Glutamatergic neuron (in vitro differentiated cells): ENCODE measurements around the gene LGALS9. TPM values are rescaled to one million over a fixed set of nuclear protein-coding genes. Genes with fewer than 3 reads are reported as not detected.

ENCODE experiments used
- DNase-seq: peaks from one replicate; pipeline ENCODE4 v3.0.0; 2022
- H3K27ac Mint-ChIP-seq: one replicate; pipeline ENCODE4 v1.8.0; 2020; ENCODE audit warnings: mild to moderate bottlenecking, mixed read lengths, inconsistent platforms; ENCODE audit not compliant: unreplicated experiment
- H3K27me3 Mint-ChIP-seq: one replicate; pipeline ENCODE4 v1.8.0; 2020; ENCODE audit warnings: mild to moderate bottlenecking, moderate library complexity, mixed read lengths, inconsistent platforms; ENCODE audit not compliant: unreplicated experiment
- H3K36me3 Mint-ChIP-seq: one replicate; pipeline ENCODE4 v1.8.0; 2020; ENCODE audit warnings: mild to moderate bottlenecking, mixed read lengths, inconsistent platforms; ENCODE audit not compliant: unreplicated experiment
- H3K4me1 Mint-ChIP-seq: one replicate; pipeline ENCODE4 v1.8.0; 2020; ENCODE audit warnings: mild to moderate bottlenecking, low read depth, mixed read lengths, inconsistent platforms; ENCODE audit not compliant: unreplicated experiment
- H3K4me3 Mint-ChIP-seq: one replicate; pipeline ENCODE4 v1.8.0; 2020; ENCODE audit warnings: mild to moderate bottlenecking, mixed read lengths, inconsistent platforms; ENCODE audit not compliant: unreplicated experiment
- H3K9me3 Mint-ChIP-seq: one replicate; pipeline ENCODE4 v1.8.0; 2020; ENCODE audit warnings: mild to moderate bottlenecking, moderate library complexity, mixed read lengths, inconsistent platforms; ENCODE audit not compliant: unreplicated experiment
- total RNA-seq: library from RNA; stranded (reverse); fragmentation: NEBNext Ultra II Directional; extraction: Animal tissue kit (Norgen Biotek cat#: 25700); gene quantifications from one replicate; pipeline ENCODE4 v1.2.1, GENCODE V29; 2021; ENCODE audit not compliant: unreplicated experiment
- TF ChIP-seq, protein P1 (sequence below): fragments of 200-600 bp; sonication (generic); IDR thresholded peaks from one replicate; pipeline ENCODE4 v1.5.0; 2021; ENCODE audit not compliant: partially characterized antibody, unreplicated experiment

The LGALS9 gene
- total RNA-seq, 1 donor from 2014 or later = 6.5 TPM

DNA sequence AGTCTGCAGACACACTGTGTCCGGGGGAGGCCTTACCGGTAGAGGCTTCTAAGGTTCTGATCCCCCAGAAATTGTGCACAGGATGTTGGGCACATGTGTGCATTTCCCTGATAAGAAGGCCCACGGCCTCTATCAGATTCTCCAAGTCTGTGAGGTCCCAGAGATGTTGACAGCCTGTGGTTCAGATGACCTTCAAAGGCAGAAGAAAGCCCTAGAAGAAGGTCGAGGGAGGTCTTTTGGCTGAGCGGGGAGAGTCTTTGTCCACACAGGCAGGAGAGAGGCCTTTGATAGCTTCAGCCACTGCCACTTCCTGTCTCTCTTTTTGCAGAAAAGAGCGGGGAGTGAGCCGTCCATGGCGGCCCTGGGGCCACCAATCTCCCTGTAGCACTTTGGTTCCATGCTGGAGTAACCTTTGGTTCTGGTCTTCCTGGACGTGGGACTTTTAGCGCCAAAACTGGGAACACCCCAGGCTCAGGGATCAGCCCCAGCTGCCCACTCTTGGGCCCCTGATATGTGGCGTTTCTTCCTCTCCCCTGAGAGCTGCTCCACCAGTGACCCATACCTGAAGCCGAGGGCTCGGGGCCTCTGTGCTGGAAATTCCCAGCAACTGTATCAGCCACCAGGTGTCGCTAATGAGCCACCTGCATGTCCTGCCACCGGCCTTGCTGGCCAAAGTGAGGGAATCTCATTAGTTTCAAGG, 28.1 kb upstream of the LGALS9 start:
- TF ChIP-seq, protein P1, sequence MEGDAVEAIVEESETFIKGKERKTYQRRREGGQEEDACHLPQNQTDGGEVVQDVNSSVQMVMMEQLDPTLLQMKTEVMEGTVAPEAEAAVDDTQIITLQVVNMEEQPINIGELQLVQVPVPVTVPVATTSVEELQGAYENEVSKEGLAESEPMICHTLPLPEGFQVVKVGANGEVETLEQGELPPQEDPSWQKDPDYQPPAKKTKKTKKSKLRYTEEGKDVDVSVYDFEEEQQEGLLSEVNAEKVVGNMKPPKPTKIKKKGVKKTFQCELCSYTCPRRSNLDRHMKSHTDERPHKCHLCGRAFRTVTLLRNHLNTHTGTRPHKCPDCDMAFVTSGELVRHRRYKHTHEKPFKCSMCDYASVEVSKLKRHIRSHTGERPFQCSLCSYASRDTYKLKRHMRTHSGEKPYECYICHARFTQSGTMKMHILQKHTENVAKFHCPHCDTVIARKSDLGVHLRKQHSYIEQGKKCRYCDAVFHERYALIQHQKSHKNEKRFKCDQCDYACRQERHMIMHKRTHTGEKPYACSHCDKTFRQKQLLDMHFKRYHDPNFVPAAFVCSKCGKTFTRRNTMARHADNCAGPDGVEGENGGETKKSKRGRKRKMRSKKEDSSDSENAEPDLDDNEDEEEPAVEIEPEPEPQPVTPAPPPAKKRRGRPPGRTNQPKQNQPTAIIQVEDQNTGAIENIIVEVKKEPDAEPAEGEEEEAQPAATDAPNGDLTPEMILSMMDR = peak; percentile 96
- DNase-seq = peak; percentile 88
- Mint-ChIP-seq H3K4me1 (peaks cover 30% of the 10 kb centered on the region), H3K36me3 (no peaks in the 10 kb centered on the region), H3K9me3 (peaks cover 10% of the 10 kb centered on the region), H3K4me3 (no peak overlapping the region), H3K27me3 (peaks cover 9% of the 10 kb centered on the region), H3K27ac (no peak overlapping the region)

DNA sequence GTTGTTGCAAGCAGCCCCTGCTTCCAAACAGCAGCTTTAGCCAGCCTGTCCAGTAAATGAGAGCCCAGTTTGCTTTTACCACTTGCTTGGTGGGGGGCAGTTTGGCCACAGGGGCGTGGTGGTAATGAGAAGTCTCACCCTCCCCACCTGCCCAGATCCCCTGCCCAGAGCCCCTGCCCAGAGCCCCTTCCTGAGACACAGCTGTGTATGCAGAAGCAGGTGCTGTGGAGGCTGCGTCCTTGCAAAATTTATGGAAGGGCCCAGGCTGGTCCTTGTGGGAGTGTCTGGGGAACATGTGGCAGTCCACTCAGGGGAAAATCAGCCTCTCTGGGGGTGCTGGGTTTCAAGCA, 27.6 kb upstream of the LGALS9 start:
- H3K27me3 Mint-ChIP-seq = peaks cover 8% of the 10 kb centered on the region

DNA sequence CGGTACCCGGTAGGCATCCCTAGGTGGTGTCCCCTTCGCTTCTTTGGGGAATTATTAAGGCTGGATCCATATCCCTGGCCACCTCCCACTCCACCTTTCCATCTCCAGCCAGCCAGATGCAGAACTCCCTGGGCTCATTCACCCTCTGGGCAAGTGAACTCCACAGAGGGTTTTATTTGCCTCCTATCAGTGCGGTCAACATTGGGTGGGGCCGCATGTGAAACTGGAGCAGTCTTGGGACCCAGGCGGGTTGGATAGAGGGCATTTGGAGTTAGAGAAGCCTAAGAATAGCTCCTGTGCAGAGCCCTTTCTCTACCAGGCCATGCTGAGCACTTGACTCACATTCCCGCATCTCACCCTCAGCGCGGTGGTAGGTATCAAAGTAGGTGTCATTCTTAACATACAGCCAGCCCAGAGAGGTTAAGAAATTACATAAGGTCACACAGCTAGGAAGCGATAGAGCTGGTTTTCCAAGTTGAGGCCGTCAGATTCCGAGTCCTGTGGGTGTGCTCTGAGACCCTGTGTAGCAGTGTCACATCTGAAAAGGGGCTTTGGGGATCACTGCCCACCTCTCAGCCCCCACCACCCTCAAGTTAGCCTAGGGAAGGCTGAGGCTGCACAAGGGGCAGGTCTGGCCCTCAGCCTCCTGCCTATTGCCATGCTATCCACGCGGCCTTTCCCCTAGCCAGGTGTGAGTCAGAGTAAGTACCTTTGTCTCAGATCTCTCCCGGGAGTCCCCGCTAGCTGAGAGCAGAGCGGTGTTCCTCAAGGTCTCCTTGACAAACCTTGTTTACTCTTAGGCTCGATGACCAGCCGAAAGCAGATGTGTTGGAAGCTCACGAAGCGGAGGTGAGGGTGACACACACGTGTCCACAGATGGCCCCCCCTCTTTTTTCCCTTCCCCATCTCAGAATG, 26.9 kb upstream of the LGALS9 start:
- Mint-ChIP-seq H3K4me3 (no peak overlapping the region), H3K4me1 (peaks cover 27% of the 10 kb centered on the region), H3K36me3 (peaks cover 3% of the 10 kb centered on the region), H3K27ac (no peak overlapping the region), H3K9me3 (peaks cover 11% of the 10 kb centered on the region), H3K27me3 (peaks cover 11% of the 10 kb centered on the region)
- no peak for DNase-seq
- TF ChIP-seq, protein P1 = no peak

More for the DNA sequence above, 27.6 kb upstream of the LGALS9 start:
- Mint-ChIP-seq H3K36me3 (no peaks in the 10 kb centered on the region), H3K4me3 (no peak overlapping the region), H3K4me1 (peaks cover 29% of the 10 kb centered on the region), H3K27ac (no peak overlapping the region), H3K9me3 (peaks cover 10% of the 10 kb centered on the region)
- TF ChIP-seq, protein P1 = no peak
- no peak for DNase-seq

DNA sequence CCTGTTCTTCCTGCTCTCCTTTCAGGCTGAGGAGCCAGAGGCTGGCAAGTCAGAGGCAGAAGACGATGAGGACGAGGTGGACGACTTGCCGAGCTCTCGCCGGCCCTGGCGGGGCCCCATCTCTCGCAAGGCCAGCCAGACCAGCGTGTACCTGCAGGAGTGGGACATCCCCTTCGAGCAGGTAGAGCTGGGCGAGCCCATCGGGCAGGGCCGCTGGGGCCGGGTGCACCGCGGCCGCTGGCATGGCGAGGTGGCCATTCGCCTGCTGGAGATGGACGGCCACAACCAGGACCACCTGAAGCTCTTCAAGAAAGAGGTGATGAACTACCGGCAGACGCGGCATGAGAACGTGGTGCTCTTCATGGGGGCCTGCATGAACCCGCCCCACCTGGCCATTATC, 25.6 kb upstream of the LGALS9 start:
- H3K9me3 Mint-ChIP-seq = peaks cover 10% of the 10 kb centered on the region
- peaks cover 6% of the 10 kb centered on the region for H3K36me3 Mint-ChIP-seq
- no peak overlapping the region for H3K4me3 Mint-ChIP-seq
- no peak for DNase-seq
- peaks cover 11% of the 10 kb centered on the region for H3K27me3 Mint-ChIP-seq
- TF ChIP-seq, protein P1 = no peak
- H3K27ac Mint-ChIP-seq = no peak overlapping the region
- H3K4me1 Mint-ChIP-seq = peaks cover 28% of the 10 kb centered on the region
